RWPE1 (cell line): ENCODE results near the gene MKNK2.

Source experiments
- CTCF ChIA-PET: fragments of 350-600 bp; sonication (Branson Sonifier 250); formaldehyde crosslinking; extraction: SDS; loops from one replicate; lab custom pipeline; 2021; lab: Yijun Ruan, JAX
- POLR2A ChIA-PET: fragments of 400-600 bp; formaldehyde crosslinking; extraction: SDS; loops from one replicate; lab custom pipeline; 2020; ENCODE audit warnings: antibody characterized with exemption; ENCODE audit not compliant: low non-redundant PET; lab: Yijun Ruan, JAX
- DNase-seq: peaks from one replicate; pipeline ENCODE4 v3.0.0; 2012; ENCODE audit warnings: low spot score
- H3K27ac ChIP-seq: fragments of 450-650 bp; 2 replicates; pipeline ENCODE4 v1.5.1; 2017
- TF ChIP-seq, protein P1 (sequence below): fragments of 450-650 bp; conservative IDR thresholded peaks from 2 replicates; pipeline ENCODE4 v1.5.1; 2017; ENCODE audit warnings: low read depth, mild to moderate bottlenecking

MKNK2 gene

DNA sequence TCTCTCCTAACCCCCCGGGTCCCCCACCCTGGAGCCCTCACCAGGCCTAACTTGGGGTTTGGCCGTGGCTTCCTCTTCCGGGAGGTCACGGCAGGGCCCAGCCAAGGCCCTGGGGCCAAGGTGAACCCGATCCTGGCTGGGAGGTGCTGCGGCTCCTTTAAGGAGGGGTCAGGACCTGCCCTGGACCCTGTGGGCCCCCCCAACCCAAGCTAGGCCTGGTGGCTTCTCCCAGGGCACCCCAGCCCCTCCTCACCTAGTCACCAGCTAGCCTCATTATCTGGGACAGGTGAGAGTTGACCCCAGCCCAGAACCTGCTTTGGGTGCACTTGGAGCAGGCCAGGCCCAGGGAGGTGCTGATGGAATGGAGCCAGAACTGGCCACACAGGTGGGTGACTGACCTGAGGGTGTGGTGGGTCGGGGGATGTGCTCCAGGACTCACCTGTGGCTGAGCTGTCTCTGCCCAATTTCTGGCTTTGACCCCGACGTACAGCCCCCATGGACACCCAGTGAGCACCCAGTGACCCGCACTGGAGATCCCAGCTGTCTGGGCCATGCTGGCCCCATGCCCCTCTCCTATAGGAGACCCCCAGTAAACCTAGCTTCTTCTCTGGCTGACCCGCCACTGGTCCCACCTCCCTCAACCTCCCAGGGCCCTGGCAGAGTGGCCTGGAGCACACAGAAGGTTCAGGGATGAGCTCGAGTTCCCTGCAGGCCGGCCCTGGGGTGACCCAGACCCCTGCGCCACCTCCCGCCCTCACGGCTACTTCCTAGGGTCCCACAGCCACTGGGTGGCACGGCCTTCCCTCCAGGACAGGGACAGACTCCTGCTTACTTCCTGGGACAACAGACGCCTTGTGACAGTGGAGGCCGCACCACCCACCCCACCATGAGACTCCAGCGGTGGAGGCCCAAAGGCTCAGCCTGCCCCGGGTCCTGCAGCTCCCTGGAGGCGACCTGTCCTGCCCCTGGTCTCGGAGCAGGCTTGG, 6.7 kb upstream of the MKNK2 start:
- ChIA-PET POLR2A (no interaction called here), CTCF (no interaction called here)
- no peak for DNase-seq
- H3K27ac ChIP-seq, result peak overlapping the region; percentile 100
- TF ChIP-seq, protein P1, sequence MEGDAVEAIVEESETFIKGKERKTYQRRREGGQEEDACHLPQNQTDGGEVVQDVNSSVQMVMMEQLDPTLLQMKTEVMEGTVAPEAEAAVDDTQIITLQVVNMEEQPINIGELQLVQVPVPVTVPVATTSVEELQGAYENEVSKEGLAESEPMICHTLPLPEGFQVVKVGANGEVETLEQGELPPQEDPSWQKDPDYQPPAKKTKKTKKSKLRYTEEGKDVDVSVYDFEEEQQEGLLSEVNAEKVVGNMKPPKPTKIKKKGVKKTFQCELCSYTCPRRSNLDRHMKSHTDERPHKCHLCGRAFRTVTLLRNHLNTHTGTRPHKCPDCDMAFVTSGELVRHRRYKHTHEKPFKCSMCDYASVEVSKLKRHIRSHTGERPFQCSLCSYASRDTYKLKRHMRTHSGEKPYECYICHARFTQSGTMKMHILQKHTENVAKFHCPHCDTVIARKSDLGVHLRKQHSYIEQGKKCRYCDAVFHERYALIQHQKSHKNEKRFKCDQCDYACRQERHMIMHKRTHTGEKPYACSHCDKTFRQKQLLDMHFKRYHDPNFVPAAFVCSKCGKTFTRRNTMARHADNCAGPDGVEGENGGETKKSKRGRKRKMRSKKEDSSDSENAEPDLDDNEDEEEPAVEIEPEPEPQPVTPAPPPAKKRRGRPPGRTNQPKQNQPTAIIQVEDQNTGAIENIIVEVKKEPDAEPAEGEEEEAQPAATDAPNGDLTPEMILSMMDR, result no peak

DNA sequence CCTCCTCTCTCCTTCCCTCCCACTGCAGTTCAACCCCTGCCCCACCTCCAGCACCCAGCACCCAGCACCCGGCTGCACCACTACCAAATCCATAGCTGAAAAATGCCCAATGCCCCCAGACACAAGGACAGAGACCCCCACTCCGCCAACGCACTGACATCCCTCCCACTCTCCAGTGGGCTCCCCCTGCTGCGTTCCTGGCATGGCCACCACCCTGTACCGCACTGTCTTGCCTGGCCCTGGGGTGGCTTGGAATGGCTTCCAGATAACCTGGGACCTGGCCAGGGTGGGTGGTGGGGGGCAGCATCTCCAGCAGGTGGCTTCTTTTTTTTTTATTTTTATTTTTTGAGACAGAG, 5.8 kb upstream of the MKNK2 start:
- DNase-seq, result no peak
- ChIA-PET POLR2A (no interaction called here), CTCF (no interaction called here)
- TF ChIP-seq, protein P1, result no peak
- peak overlapping the region; percentile 100 for H3K27ac ChIP-seq

DNA sequence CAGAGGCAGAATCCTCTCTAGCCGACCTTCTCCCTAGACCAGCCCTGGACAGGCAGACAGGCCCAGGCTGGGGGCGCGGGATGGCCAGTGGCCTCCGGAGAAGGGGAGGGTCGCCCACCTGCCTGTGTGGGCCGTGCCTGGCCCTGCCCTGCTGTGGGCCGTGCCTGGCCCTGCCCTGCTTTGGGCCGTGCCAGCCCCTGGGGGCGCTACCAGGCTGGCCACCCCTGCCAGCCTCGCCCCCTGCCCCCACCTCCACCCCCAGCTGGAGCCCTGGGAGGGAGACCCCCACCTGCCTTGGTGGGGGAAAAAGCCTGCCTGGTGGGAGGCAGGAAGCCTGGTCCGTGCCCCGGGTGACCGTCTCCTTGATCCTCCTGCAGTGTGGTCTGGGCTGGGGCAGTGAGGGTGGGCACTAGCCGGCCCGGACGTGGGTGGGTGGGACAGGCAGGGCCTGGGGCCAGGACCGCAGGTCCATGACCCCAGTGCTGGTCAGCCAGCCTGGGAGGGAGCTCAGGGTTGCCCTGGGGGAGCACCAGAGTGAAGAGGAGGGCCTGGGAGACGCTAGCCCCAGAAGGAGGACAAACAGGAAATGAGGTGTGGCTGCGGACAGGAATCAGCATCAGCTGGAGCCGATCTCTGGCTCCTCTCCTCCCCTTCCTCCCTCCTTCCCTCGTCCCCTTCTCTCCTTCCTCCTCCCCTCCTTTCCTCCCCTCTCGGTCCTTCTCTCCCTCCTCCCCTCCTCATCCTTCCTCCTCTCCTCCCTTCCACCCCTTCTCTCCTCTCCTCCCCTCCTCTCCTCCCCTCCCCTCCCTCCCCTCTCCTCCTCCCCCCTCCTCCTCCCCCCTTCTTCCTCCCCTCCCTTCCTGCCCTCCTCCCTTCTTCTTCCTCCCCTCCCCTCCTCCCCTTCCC, 5.1 kb upstream of the MKNK2 start:
- CTCF ChIA-PET, result no interaction called here
- POLR2A ChIA-PET, result interaction anchor here (0.7 kb wide), 1 partner anchor 9 kb away, joined by 3 read pairs; no protein-coding TSS in a partner anchor
- TF ChIP-seq, protein P1, result 0 out of 2 replicates have a peak, but pooled peaks have one; percentile 8
- peak overlapping the region; percentile 100 for H3K27ac ChIP-seq
- DNase-seq, result no peak

DNA sequence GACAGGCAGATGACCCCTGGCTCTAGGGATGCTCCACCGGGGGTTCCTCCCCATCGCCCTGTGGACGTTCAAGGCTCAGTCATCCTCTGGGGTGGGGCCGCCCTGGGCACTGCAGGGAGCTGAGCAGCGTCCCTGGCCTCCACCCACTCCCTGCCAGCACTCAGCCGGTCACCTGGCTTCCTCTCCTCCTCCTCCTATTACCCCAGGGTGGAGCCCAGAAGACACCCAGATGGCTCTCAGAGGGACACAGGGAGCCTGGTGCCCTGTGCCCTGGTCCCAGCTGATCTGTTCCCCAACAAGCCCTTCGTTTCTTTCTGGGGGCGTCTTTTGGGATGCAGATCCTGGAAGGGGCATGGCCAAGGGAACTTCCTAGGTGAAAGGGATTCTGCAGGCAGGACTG, 3.7 kb upstream of the MKNK2 start:
- ChIA-PET CTCF (no interaction called here), POLR2A (no interaction called here)
- peak overlapping the region; percentile 100 for H3K27ac ChIP-seq

DNA sequence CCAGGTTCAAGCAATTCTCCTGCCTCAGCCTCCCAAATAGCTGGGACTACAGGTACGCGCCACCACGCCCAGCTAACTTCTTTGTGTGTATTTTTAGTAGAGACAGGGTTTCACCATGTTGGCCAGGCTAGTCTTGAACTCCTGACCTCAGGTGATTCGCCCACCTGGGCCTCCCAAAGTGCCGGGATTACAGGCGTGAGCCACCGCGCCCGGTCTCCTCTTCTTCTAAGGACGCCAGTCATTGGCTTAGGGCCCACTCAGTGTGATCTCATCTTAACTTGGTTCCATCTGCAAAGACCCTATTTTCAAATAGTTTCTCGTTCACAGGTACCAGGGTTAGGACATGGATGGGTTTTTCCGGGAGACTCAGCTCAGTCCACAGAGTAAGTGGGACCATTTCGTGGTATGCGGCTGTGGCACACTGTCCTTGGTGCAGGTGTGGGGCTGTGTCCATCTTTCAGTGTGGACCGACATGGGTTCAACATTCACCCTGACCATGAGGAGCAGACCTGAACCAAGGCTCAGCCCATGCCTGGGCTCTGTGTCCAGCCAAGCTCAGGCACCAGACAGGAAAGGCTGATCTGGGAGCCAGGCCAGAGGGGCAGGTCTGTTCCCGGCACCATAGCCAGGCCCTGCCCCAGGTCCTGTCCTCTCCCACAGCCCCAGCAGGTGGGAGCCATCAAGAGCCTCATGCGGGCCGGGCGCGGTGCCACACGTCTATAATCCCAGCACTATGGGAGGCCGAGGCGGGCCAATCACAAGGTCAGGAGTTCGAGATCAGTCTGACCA, 2.8 kb upstream of the MKNK2 start:
- peak overlapping the region; percentile 100 for H3K27ac ChIP-seq
- ChIA-PET CTCF (interaction anchor here (0.6 to 1.1 kb wide), 2 partner anchors 10 to 39 kb away, joined by 3 to 5 read pairs; no protein-coding TSS in a partner anchor), POLR2A (no interaction called here)
- DNase-seq, result no peak
- TF ChIP-seq, protein P1, result no peak

More for the DNA sequence above, 3.7 kb upstream of the MKNK2 start:
- TF ChIP-seq, protein P1, result no peak
- DNase-seq, result no peak
